Suprapubic skin (tissue), 4 donors: Measurements from ENCODE around the gene IMMP2L. TPM values are rescaled to one million over a fixed set of nuclear protein-coding genes. Genes with fewer than 3 reads are reported as not detected.

Experiments
- DNase-seq, 2 donors: peaks; one replicate each; pipeline ENCODE4 v3.0.0-alpha.2; 2019; ENCODE audit warnings: low spot score in 2 of 2
- H3K27ac ChIP-seq: fragments of 200-600 bp; sonication (generic); one replicate; pipeline ENCODE4 v1.5.1; 2019
- H3K27me3 ChIP-seq: fragments of 200-600 bp; sonication (generic); one replicate; pipeline ENCODE4 v1.5.1; 2019
- H3K36me3 ChIP-seq: fragments of 200-600 bp; sonication (generic); one replicate; pipeline ENCODE4 v1.5.1; 2019
- H3K4me1 ChIP-seq: fragments of 200-600 bp; sonication (generic); one replicate; pipeline ENCODE4 v1.5.1; 2019
- H3K4me3 ChIP-seq: fragments of 200-600 bp; sonication (generic); one replicate; pipeline ENCODE4 v1.5.1; 2019; ENCODE audit warnings: mild to moderate bottlenecking
- H3K9me3 ChIP-seq: fragments of 200-600 bp; sonication (generic); one replicate; pipeline ENCODE4 v1.5.1; 2019
- EP300 ChIP-seq: sonication (generic); formaldehyde crosslinking; IDR thresholded peaks from one replicate; pipeline ENCODE4 v1.6.1; 2017; ENCODE audit warnings: antibody characterized with exemption
- POLR2A ChIP-seq, 2 donors: fragments of 450-650 bp; IDR thresholded peaks; one replicate each; pipeline ENCODE4 v1.6.1; 2017; ENCODE audit warnings: antibody characterized with exemption in 2 of 2, mild to moderate bottlenecking in 2 of 2, moderate library complexity in 2 of 2
- POLR2AphosphoS5 ChIP-seq, 3 donors: sonication (generic); formaldehyde crosslinking; IDR thresholded peaks; one replicate each; pipeline ENCODE4 v1.6.1; 2017; ENCODE audit warnings: antibody characterized with exemption in 3 of 3
- WGBS: methylation state at CpG from one replicate; pipeline ENCODE4 v1.1.5; 2018; 5-methylcytosine and 5-hydroxymethylcytosine counted together
- total RNA-seq, 4 donors: library from RNA; depleted of rRNA; stranded (reverse); fragments of >200 nt; gene quantifications; one replicate each; pipeline ENCODE4 v1.1.0, GENCODE V29; 2016
- TF ChIP-seq, protein P1 (sequence below), 2 donors: fragments of 200-600 bp in 1 of 2; fragments of 450-650 bp in 1 of 2; sonication (generic) in 1 of 2; IDR thresholded peaks; one replicate each; pipeline ENCODE4 v1.5.1; 2016 to 2019; ENCODE audit warnings: antibody characterized with exemption in 2 of 2, mild to moderate bottlenecking in 1 of 2, moderate library complexity in 1 of 2

Gene IMMP2L
- total RNA-seq, 4 donors from 2014 or later = 10.6 to 20.6 (median 14.6) TPM

DNA sequence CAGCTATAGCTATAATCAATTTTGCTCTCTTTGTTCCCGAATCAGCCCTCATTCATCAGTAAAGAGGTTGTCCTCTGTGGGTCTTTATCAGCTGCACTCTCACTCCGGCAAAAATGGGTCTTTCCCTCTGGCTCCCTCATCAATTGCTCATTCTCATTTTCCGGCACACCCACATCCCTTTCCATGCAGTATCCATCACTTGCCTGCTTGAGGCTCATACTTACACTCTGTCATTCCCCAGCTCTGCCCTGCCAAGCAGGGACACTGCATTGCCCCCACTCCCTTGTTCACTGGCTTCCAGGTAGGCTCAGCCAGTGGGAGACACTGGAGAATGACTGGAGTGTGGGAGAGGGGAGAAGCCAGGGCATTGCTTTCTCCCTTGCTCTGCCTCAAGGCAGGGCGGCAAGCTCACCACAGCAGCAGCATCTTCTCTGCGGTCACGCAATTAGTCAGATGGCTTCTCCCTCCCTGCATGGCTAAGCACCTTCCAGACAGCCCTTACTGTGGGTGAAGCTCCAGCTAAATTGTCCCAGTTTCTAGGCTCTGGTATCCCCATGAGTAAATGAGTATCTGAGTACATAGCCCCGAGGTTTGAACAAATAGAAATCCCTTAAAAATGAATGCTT, 942.1 kb downstream of the IMMP2L start:
- Histone ChIP-seq H3K36me3 (no peaks in the 10 kb centered on the region), H3K9me3 (no peaks in the 10 kb centered on the region), H3K4me1 (no peaks in the 10 kb centered on the region), H3K27ac (no peak overlapping the region), H3K27me3 (no peaks in the 10 kb centered on the region), H3K4me3 (no peak overlapping the region)
- no peak for DNase-seq
- no peak for TF ChIP-seq POLR2AphosphoS5 (IDR thresholded peaks at IDR 0.05)
- no peak for TF ChIP-seq POLR2A (IDR thresholded peaks at IDR 0.05)
- TF ChIP-seq, protein P1, sequence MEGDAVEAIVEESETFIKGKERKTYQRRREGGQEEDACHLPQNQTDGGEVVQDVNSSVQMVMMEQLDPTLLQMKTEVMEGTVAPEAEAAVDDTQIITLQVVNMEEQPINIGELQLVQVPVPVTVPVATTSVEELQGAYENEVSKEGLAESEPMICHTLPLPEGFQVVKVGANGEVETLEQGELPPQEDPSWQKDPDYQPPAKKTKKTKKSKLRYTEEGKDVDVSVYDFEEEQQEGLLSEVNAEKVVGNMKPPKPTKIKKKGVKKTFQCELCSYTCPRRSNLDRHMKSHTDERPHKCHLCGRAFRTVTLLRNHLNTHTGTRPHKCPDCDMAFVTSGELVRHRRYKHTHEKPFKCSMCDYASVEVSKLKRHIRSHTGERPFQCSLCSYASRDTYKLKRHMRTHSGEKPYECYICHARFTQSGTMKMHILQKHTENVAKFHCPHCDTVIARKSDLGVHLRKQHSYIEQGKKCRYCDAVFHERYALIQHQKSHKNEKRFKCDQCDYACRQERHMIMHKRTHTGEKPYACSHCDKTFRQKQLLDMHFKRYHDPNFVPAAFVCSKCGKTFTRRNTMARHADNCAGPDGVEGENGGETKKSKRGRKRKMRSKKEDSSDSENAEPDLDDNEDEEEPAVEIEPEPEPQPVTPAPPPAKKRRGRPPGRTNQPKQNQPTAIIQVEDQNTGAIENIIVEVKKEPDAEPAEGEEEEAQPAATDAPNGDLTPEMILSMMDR (IDR thresholded peaks at IDR 0.05) = no peak
- TF ChIP-seq EP300 = no peak
- 86% methylated on average over 7 of the region's 7 CpGs for WGBS
